ENCODE measurements around the gene STX16. TPM values are rescaled to one million over a fixed set of nuclear protein-coding genes. Genes with fewer than 3 reads are reported as not detected.

STX16 gene
- total and polyA plus RNA-seq, 2 experiments from 2014 or later, result 23.2 to 41.8 TPM

- Histone ChIP-seq H3K4me1 (ENCODE audit: insufficient read depth) (no peaks in the 10 kb centered on the region), H2AFZ (no peak overlapping the region), H3K4me2 (no peak overlapping the region), H3K27me3 (no peaks in the 10 kb centered on the region), H3K36me3 (replicated peaks; ENCODE audit: insufficient read depth, low read depth) (no peaks in the 10 kb centered on the region), H3K79me2 (no peaks in the 10 kb centered on the region), H3K27ac (no peak overlapping the region), H3K9me3 (ENCODE audit: low read depth) (no peaks in the 10 kb centered on the region), H3K4me3 (no peak overlapping the region), H4K20me1 (ENCODE audit: insufficient read depth, poor library complexity, severe bottlenecking) (peaks cover 11% of the 10 kb centered on the region), H3K9me2 (replicated peaks; ENCODE audit: insufficient read depth) (no peaks in the 10 kb centered on the region)
- no peak for DNase-seq (ENCODE audit: low spot score)
- TF ChIP-seq, protein P1, sequence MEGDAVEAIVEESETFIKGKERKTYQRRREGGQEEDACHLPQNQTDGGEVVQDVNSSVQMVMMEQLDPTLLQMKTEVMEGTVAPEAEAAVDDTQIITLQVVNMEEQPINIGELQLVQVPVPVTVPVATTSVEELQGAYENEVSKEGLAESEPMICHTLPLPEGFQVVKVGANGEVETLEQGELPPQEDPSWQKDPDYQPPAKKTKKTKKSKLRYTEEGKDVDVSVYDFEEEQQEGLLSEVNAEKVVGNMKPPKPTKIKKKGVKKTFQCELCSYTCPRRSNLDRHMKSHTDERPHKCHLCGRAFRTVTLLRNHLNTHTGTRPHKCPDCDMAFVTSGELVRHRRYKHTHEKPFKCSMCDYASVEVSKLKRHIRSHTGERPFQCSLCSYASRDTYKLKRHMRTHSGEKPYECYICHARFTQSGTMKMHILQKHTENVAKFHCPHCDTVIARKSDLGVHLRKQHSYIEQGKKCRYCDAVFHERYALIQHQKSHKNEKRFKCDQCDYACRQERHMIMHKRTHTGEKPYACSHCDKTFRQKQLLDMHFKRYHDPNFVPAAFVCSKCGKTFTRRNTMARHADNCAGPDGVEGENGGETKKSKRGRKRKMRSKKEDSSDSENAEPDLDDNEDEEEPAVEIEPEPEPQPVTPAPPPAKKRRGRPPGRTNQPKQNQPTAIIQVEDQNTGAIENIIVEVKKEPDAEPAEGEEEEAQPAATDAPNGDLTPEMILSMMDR (IDR thresholded peaks at IDR 0.05; ENCODE audit: poor library complexity), result no peak
- TF ChIP-seq EZH2phosphoT487 (IDR thresholded peaks at IDR 0.05; ENCODE audit: low read depth, severe bottlenecking, unreplicated experiment), result no peak
- no peak for TF ChIP-seq EZH2 (IDR thresholded peaks at IDR 0.05; ENCODE audit: borderline replicate concordance)
- 91% methylated on average over 5 of the region's 5 CpGs for WGBS (ENCODE audit: low lambda C conversion rate, missing lambda C conversion rate)
Measured at GRCh38 chr20:58677808-58678207, 26.7 kb downstream of the STX16 start.

GRCh38 chr20:58678806-58679205 is 27.7 kb downstream of the STX16 start:
- Histone ChIP-seq H3K36me3 (replicated peaks; ENCODE audit: insufficient read depth, low read depth) (no peaks in the 10 kb centered on the region), H3K9me2 (replicated peaks; ENCODE audit: insufficient read depth) (no peaks in the 10 kb centered on the region), H4K20me1 (ENCODE audit: insufficient read depth, poor library complexity, severe bottlenecking) (peaks cover 11% of the 10 kb centered on the region), H3K4me3 (no peak overlapping the region), H3K27me3 (no peaks in the 10 kb centered on the region), H3K4me2 (no peak overlapping the region), H3K79me2 (no peaks in the 10 kb centered on the region), H3K4me1 (ENCODE audit: insufficient read depth) (no peaks in the 10 kb centered on the region), H3K27ac (no peak overlapping the region), H3K9me3 (ENCODE audit: low read depth) (no peaks in the 10 kb centered on the region), H2AFZ (no peak overlapping the region)
- no peak for DNase-seq (ENCODE audit: low spot score)
- 89% methylated on average over 8 of the region's 8 CpGs for WGBS (ENCODE audit: low lambda C conversion rate, missing lambda C conversion rate)
- TF ChIP-seq EZH2phosphoT487 (IDR thresholded peaks at IDR 0.05; ENCODE audit: low read depth, severe bottlenecking, unreplicated experiment) (no peak), EZH2 (IDR thresholded peaks at IDR 0.05; ENCODE audit: borderline replicate concordance) (no peak)
- TF ChIP-seq, protein P1 (IDR thresholded peaks at IDR 0.05; ENCODE audit: poor library complexity), result no peak

GRCh38 chr20:58682656-58683531 is 31.8 kb downstream of the STX16 start:
- H3K27ac ChIP-seq, result no peak overlapping the region
- no peak overlapping the region for H2AFZ ChIP-seq
- no peaks in the 10 kb centered on the region for H3K4me1 ChIP-seq (ENCODE audit: insufficient read depth)
- no peak for DNase-seq (ENCODE audit: low spot score)
- WGBS (ENCODE audit: low lambda C conversion rate, missing lambda C conversion rate), result 88% methylated on average over 11 of the region's 11 CpGs
- H3K36me3 ChIP-seq (replicated peaks; ENCODE audit: insufficient read depth, low read depth), result no peaks in the 10 kb centered on the region
- TF ChIP-seq EZH2 (IDR thresholded peaks at IDR 0.05; ENCODE audit: borderline replicate concordance), result no peak
- TF ChIP-seq, protein P1 (IDR thresholded peaks at IDR 0.05; ENCODE audit: poor library complexity), result no peak
- no peak for TF ChIP-seq EZH2phosphoT487 (IDR thresholded peaks at IDR 0.05; ENCODE audit: low read depth, severe bottlenecking, unreplicated experiment)
- no peaks in the 10 kb centered on the region for H3K27me3 ChIP-seq
- H4K20me1 ChIP-seq (ENCODE audit: insufficient read depth, poor library complexity, severe bottlenecking), result peaks cover 4% of the 10 kb centered on the region
- H3K79me2 ChIP-seq, result no peaks in the 10 kb centered on the region
- no peaks in the 10 kb centered on the region for H3K9me2 ChIP-seq (replicated peaks; ENCODE audit: insufficient read depth)
- H3K4me2 ChIP-seq, result no peak overlapping the region
- no peak overlapping the region for H3K4me3 ChIP-seq
- H3K9me3 ChIP-seq (ENCODE audit: low read depth), result no peaks in the 10 kb centered on the region

Measured in hepatocyte (in vitro differentiated cells).